Activated CD4-positive, alpha-beta T cell treated with anti-CD3 and anti-CD28 coated beads for 24 hours (primary cell): ENCODE data around the gene CFAP97D2.
"Not testable (repeated sequence)": the region's sequence is repeated elsewhere in the genome, so short reads cannot be mapped to it uniquely, and the experiment has no call there.

Source experiments
- DNase-seq, 2 donors: peaks; one replicate each; pipeline ENCODE4 v3.0.0-alpha.2; 2020; ENCODE audit warnings: low read depth in 2 of 2

CFAP97D2 gene

GRCh38 chr13:114143806-114144605, 35.1 kb upstream of the CFAP97D2 start:
- DNase-seq, result no peak

- no peak for DNase-seq
Observed at GRCh38 chr13:114144606-114145244, 34.3 kb upstream of the CFAP97D2 start.

GRCh38 chr13:114145256-114145655, 33.8 kb upstream of the CFAP97D2 start:
- DNase-seq, result no peak

- no peak for DNase-seq
Observed at GRCh38 chr13:114145722-114146121, 33.3 kb upstream of the CFAP97D2 start.

- no peak for DNase-seq
Observed at GRCh38 chr13:114146173-114146572, 32.9 kb upstream of the CFAP97D2 start.

GRCh38 chr13:114146629-114147028, 32.4 kb upstream of the CFAP97D2 start:
- no peak for DNase-seq

- DNase-seq, result no peak
Observed at GRCh38 chr13:114147803-114148520, 31.1 kb upstream of the CFAP97D2 start.

- peak in 1 of 2 donors; percentile 57 for DNase-seq
Observed at GRCh38 chr13:114148521-114148855, 30.6 kb upstream of the CFAP97D2 start.

GRCh38 chr13:114148886-114149285, 30.2 kb upstream of the CFAP97D2 start:
- DNase-seq, result not testable (repeated sequence)

- DNase-seq, result no peak
Observed at GRCh38 chr13:114149774-114150740, 29.0 kb upstream of the CFAP97D2 start.

- no peak for DNase-seq
Observed at GRCh38 chr13:114151031-114151430, 28.0 kb upstream of the CFAP97D2 start.

- no peak for DNase-seq
Observed at GRCh38 chr13:114151565-114152284, 27.3 kb upstream of the CFAP97D2 start.

GRCh38 chr13:114152285-114152645, 26.8 kb upstream of the CFAP97D2 start:
- no peak for DNase-seq

- no peak for DNase-seq
Observed at GRCh38 chr13:114152831-114153371, 26.2 kb upstream of the CFAP97D2 start.

- no peak for DNase-seq
Observed at GRCh38 chr13:114153485-114154080, 25.5 kb upstream of the CFAP97D2 start.

GRCh38 chr13:114154476-114154875, 24.6 kb upstream of the CFAP97D2 start:
- no peak for DNase-seq

- no peak for DNase-seq
Observed at GRCh38 chr13:114155320-114155719, 23.7 kb upstream of the CFAP97D2 start.

GRCh38 chr13:114155926-114156883, 22.9 kb upstream of the CFAP97D2 start:
- DNase-seq, result no peak

- DNase-seq, result no peak
Observed at GRCh38 chr13:114157869-114158495, 21.1 kb upstream of the CFAP97D2 start.
